Endodermal cell (in vitro differentiated cells): ENCODE measurements around the gene RHBG. TPM values are rescaled to one million over a fixed set of nuclear protein-coding genes. Genes with fewer than 3 reads are reported as not detected.

Experiments used
- DNase-seq: peaks from one replicate; pipeline ENCODE4 v3.0.0-alpha.2; 2017
- H3K27ac ChIP-seq: 2 replicates; pipeline ENCODE4 v1.5.1; 2013; ENCODE audit warnings: mild to moderate bottlenecking, low read depth, low read length, moderate library complexity
- H3K27me3 ChIP-seq: 2 replicates; pipeline ENCODE4 v1.6.1; 2013; ENCODE audit warnings: mild to moderate bottlenecking, low read length, moderate library complexity; ENCODE audit not compliant: insufficient read depth, control insufficient read depth, poor library complexity, severe bottlenecking
- H3K36me3 ChIP-seq: 2 replicates; pipeline ENCODE4 v1.7.0; 2013; ENCODE audit warnings: mild to moderate bottlenecking, low read length, moderate library complexity; ENCODE audit not compliant: control insufficient read depth, insufficient read depth
- H3K4me1 ChIP-seq: one replicate; pipeline ENCODE4 v1.7.0; 2013; ENCODE audit warnings: low read length; ENCODE audit not compliant: control insufficient read depth, insufficient read depth
- H3K4me3 ChIP-seq: 2 replicates; pipeline ENCODE4 v1.5.1; 2013; ENCODE audit warnings: mild to moderate bottlenecking, low read length, moderate library complexity
- H3K9ac ChIP-seq: 2 replicates; pipeline ENCODE4 v1.6.1; 2013; ENCODE audit warnings: mild to moderate bottlenecking, low read length, moderate library complexity; ENCODE audit not compliant: poor library complexity, severe bottlenecking; ENCODE audit errors: extremely low read depth
- H3K9me3 ChIP-seq: 2 replicates; pipeline ENCODE4 v1.6.1; 2013; ENCODE audit warnings: mild to moderate bottlenecking, low read length, moderate library complexity; ENCODE audit not compliant: control insufficient read depth
- H3K27ac Mint-ChIP-seq: 2 replicates; pipeline ENCODE4 v1.8.0; 2020; ENCODE audit warnings: mixed read lengths
- H3K27me3 Mint-ChIP-seq: 2 replicates; pipeline ENCODE4 v1.8.0; 2021; ENCODE audit warnings: mild to moderate bottlenecking, mixed read lengths; ENCODE audit not compliant: insufficient read depth
- H3K36me3 Mint-ChIP-seq: 2 replicates; pipeline ENCODE4 v1.8.0; 2020; ENCODE audit warnings: low read depth, mixed read lengths
- H3K4me1 Mint-ChIP-seq: 2 replicates; pipeline ENCODE4 v1.8.0; 2020; ENCODE audit warnings: mixed read lengths
- H3K4me3 Mint-ChIP-seq: 2 replicates; pipeline ENCODE4 v1.8.0; 2020; ENCODE audit warnings: mild to moderate bottlenecking, moderate library complexity, mixed read lengths
- H3K9me3 Mint-ChIP-seq: 2 replicates; pipeline ENCODE4 v1.8.0; 2020; ENCODE audit warnings: mild to moderate bottlenecking, mixed read lengths
- CTCF ChIP-seq: fragments of 200-600 bp; sonication (generic); conservative IDR thresholded peaks from 2 replicates; pipeline ENCODE4 v1.5.0; 2021; ENCODE audit warnings: antibody characterized with exemption, mild to moderate bottlenecking
- WGBS, 2 experiments: methylation state at CpG; one replicate each; pipeline versions ENCODE4 v1.1.5 to v1.1.7; 2013; ENCODE audit warnings: missing lambda C conversion rate in 2 of 2, mixed read lengths in 1 of 2; ENCODE audit not compliant: insufficient coverage in 1 of 2, insufficient read length in 1 of 2; 5-methylcytosine and 5-hydroxymethylcytosine counted together
- total RNA-seq, 2 donors: library from RNA; stranded (reverse); fragmentation: NEBNext Ultra II Directional in 1 of 2; extraction: Animal tissue kit (Norgen Biotek cat#: 25700) in 1 of 2; gene quantifications; 2 replicates in 1 of 2; 3 replicates in 1 of 2; pipeline ENCODE4 v1.2.1, GENCODE V29; 2021

RHBG gene
- total RNA-seq, 2 donors from 2014 or later: 3.9 to 4.0 TPM

GRCh38 chr1:156428746-156429288, 59.8 kb downstream of the RHBG start:
- Mint-ChIP-seq H3K9me3 (no peaks in the 10 kb centered on the region), H3K4me3 (peak overlapping the region; percentile 41), H3K27ac (no peak overlapping the region), H3K36me3 (no peaks in the 10 kb centered on the region), H3K4me1 (peaks cover 69% of the 10 kb centered on the region), H3K27me3 (peaks cover 75% of the 10 kb centered on the region)
- H3K9me3 ChIP-seq: no peaks in the 10 kb centered on the region
- peaks cover 69% of the 10 kb centered on the region for H3K27me3 ChIP-seq
- H3K36me3 ChIP-seq: no peaks in the 10 kb centered on the region
- peak overlapping the region; percentile 47 for H3K9ac ChIP-seq
- DNase-seq: peak; percentile 63
- H3K4me3 ChIP-seq: peak overlapping the region; percentile 73
- WGBS, 2 experiments: 19% methylated on average over 4 of the region's 4 CpGs; no CpG with 5 or more reads in 1 of the 2 experiments
- no peak for TF ChIP-seq CTCF
- H3K27ac ChIP-seq: peak overlapping the region; percentile 89
- peaks cover 20% of the 10 kb centered on the region for H3K4me1 ChIP-seq

GRCh38 chr1:156429313-156430060, 60.5 kb downstream of the RHBG start:
- peak overlapping the region; percentile 41 for H3K4me3 Mint-ChIP-seq

GRCh38 chr1:156430303-156430702, 61.3 kb downstream of the RHBG start:
- Mint-ChIP-seq H3K27me3 (peaks cover 75% of the 10 kb centered on the region), H3K4me1 (peaks cover 65% of the 10 kb centered on the region), H3K36me3 (no peaks in the 10 kb centered on the region), H3K9me3 (no peaks in the 10 kb centered on the region), H3K27ac (peak overlapping the region; percentile 82), H3K4me3 (peak overlapping the region; percentile 41)
- WGBS, 2 experiments: 0 to 2% methylated on average over 6 to 7 of the region's 7 CpGs
- Histone ChIP-seq H3K27me3 (peaks cover 69% of the 10 kb centered on the region), H3K9ac (peak overlapping the region; percentile 47), H3K36me3 (no peaks in the 10 kb centered on the region), H3K27ac (peak overlapping the region; percentile 89), H3K4me1 (peaks cover 17% of the 10 kb centered on the region), H3K9me3 (no peaks in the 10 kb centered on the region), H3K4me3 (peak overlapping the region; percentile 73)
- TF ChIP-seq CTCF: no peak
- DNase-seq: peak; percentile 90

More at GRCh38 chr1:156429313-156430060, 60.5 kb downstream of the RHBG start:
- Histone ChIP-seq H3K27me3 (peaks cover 69% of the 10 kb centered on the region), H3K27ac (peak overlapping the region; percentile 89), H3K36me3 (no peaks in the 10 kb centered on the region), H3K9me3 (no peaks in the 10 kb centered on the region), H3K4me1 (peaks cover 17% of the 10 kb centered on the region), H3K9ac (peak overlapping the region; percentile 47), H3K4me3 (peak overlapping the region; percentile 73)
- Mint-ChIP-seq H3K27ac (peak overlapping the region; percentile 82), H3K27me3 (peaks cover 75% of the 10 kb centered on the region), H3K4me1 (peaks cover 63% of the 10 kb centered on the region), H3K9me3 (no peaks in the 10 kb centered on the region), H3K36me3 (no peaks in the 10 kb centered on the region)
- 4 to 11% methylated on average over 3 to 13 of the region's 13 CpGs for WGBS, 2 experiments
- no peak for TF ChIP-seq CTCF
- DNase-seq: peak; percentile 84
